ENCODE measurements around the gene PLCL2. TPM values are rescaled to one million over a fixed set of nuclear protein-coding genes. Genes with fewer than 3 reads are reported as not detected.

Gene PLCL2
- total RNA-seq, 1 experiment from 2014 or later: 0.07 TPM

DNA sequence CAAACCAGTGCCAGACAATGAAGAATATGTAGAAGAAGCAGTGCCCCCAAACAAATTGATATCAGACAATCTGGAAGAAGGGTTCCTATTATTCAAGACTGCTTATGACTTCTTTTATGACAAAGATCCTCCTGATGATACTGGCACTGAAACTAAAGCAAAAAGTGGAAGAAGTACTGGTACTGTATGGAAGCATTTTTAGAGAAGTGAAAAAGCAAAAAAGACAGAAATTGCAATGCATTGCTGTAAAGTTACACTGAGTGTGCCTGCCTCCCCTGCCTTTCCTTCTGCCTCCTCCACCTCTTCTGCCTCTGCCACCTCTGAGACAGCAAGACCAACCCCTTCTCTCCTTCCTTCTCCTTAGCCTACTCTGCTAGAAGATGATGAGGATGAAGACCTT lies 167.6 kb downstream of the PLCL2 start:
- Histone ChIP-seq H3K9me3 (no peaks in the 10 kb centered on the region), H3K36me3 (ENCODE audit: control insufficient read depth, insufficient read depth, low read length) (no peaks in the 10 kb centered on the region), H3K27me3 (replicated peaks; ENCODE audit: control insufficient read depth, insufficient read depth, low read length) (no peaks in the 10 kb centered on the region), H3K4me1 (no peaks in the 10 kb centered on the region), H3K4me3 (ENCODE audit: low read depth, low read length) (no peak overlapping the region)
- Mint-ChIP-seq H3K27ac (ENCODE audit: unreplicated experiment) (no peak overlapping the region), H3K4me3 (ENCODE audit: unreplicated experiment) (no peak overlapping the region), H3K36me3 (ENCODE audit: insufficient read depth, unreplicated experiment) (no peaks in the 10 kb centered on the region), H3K4me1 (ENCODE audit: low read depth, unreplicated experiment) (no peaks in the 10 kb centered on the region), H3K27me3 (ENCODE audit: insufficient read depth, unreplicated experiment) (peaks cover 18% of the 10 kb centered on the region), H3K9me3 (ENCODE audit: unreplicated experiment) (no peaks in the 10 kb centered on the region)
- DNase-seq: no peak
- POLR2A ChIA-PET: no interaction called here
- no TSS peak for BruUV-seq (replicated peaks)
- TF ChIP-seq, protein P1, sequence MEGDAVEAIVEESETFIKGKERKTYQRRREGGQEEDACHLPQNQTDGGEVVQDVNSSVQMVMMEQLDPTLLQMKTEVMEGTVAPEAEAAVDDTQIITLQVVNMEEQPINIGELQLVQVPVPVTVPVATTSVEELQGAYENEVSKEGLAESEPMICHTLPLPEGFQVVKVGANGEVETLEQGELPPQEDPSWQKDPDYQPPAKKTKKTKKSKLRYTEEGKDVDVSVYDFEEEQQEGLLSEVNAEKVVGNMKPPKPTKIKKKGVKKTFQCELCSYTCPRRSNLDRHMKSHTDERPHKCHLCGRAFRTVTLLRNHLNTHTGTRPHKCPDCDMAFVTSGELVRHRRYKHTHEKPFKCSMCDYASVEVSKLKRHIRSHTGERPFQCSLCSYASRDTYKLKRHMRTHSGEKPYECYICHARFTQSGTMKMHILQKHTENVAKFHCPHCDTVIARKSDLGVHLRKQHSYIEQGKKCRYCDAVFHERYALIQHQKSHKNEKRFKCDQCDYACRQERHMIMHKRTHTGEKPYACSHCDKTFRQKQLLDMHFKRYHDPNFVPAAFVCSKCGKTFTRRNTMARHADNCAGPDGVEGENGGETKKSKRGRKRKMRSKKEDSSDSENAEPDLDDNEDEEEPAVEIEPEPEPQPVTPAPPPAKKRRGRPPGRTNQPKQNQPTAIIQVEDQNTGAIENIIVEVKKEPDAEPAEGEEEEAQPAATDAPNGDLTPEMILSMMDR (IDR thresholded peaks at IDR 0.05; ENCODE audit: insufficient read depth in 1 of 2, low read depth in 1 of 2, low read length in 1 of 2, severe bottlenecking in 1 of 2, unreplicated experiment in 1 of 2): no peak
- intact Hi-C loops (cut with micrococcal nuclease; ENCODE audit: unreplicated experiment): no loop called here
- CTCF ChIA-PET: no interaction called here

DNA sequence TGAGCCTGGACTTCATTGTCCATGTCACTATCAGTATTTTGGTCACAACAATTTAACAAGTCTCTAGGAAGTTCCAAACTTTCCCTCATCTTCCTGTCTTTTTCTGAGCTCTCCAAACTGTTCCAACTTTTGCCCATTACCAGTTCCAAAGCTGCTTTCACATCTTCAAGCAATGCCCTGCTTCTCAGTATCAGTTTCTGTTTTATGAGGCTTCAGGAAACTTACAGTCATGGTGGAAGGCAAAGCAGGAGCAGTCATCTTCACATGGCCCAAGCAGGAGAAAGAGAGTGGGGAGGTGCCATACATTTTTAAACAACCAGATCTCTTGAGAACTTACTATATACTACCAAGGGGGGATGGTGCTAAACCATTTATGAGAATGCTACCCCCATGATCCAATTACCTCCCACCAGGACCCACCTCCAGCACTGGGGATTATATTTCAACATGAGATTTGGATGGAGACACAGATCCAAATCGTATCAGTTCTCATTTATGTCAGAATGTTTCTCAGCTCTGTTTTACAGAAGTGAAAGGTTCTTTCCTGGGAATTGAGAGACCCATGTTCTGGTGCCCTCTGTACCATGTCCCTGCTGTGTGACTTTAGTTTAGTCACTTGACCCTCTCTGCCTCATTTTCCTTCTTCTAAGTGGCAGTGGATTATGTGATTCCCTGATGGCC lies 169.7 kb downstream of the PLCL2 start:
- H3K36me3 ChIP-seq (ENCODE audit: control insufficient read depth, insufficient read depth, low read length): no peaks in the 10 kb centered on the region
- BruUV-seq (replicated peaks): no TSS peak
- ChIA-PET CTCF (no interaction called here), POLR2A (no interaction called here)
- Mint-ChIP-seq H3K4me3 (ENCODE audit: unreplicated experiment) (no peak overlapping the region), H3K36me3 (ENCODE audit: insufficient read depth, unreplicated experiment) (no peaks in the 10 kb centered on the region), H3K9me3 (ENCODE audit: unreplicated experiment) (no peaks in the 10 kb centered on the region), H3K27ac (ENCODE audit: unreplicated experiment) (no peak overlapping the region), H3K4me1 (ENCODE audit: low read depth, unreplicated experiment) (no peaks in the 10 kb centered on the region), H3K27me3 (ENCODE audit: insufficient read depth, unreplicated experiment) (peaks cover 17% of the 10 kb centered on the region)
- intact Hi-C loops (cut with micrococcal nuclease; ENCODE audit: unreplicated experiment): no loop called here
- no peak for DNase-seq
- TF ChIP-seq, protein P1 (IDR thresholded peaks at IDR 0.05; ENCODE audit: insufficient read depth in 1 of 2, low read depth in 1 of 2, low read length in 1 of 2, severe bottlenecking in 1 of 2, unreplicated experiment in 1 of 2): no peak
- no peaks in the 10 kb centered on the region for H3K27me3 ChIP-seq (replicated peaks; ENCODE audit: control insufficient read depth, insufficient read depth, low read length)
- H3K4me3 ChIP-seq (ENCODE audit: low read depth, low read length): no peak overlapping the region
- H3K4me1 ChIP-seq: no peaks in the 10 kb centered on the region
- no peaks in the 10 kb centered on the region for H3K9me3 ChIP-seq

DNA sequence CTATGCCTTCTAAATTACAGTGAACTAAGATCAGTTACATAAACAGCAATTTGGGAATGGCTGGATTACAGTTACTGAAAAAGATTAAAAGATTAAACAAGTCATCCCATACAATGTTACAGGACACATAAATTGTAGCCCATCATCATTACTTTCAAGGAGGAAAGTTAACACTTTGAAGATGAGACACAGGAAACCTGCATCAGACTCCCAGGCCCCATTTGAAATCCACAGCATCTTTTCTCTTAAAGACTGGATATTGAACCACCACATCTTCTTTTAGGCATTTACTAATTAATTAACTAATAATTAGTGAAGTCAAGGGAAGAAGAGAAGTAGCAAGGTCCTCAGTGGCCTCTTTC lies 170.2 kb downstream of the PLCL2 start:
- H3K4me3 ChIP-seq (ENCODE audit: low read depth, low read length): no peak overlapping the region
- DNase-seq: no peak
- ChIA-PET POLR2A (no interaction called here), CTCF (no interaction called here)
- intact Hi-C loops (cut with micrococcal nuclease; ENCODE audit: unreplicated experiment): no loop called here
- Mint-ChIP-seq H3K4me3 (ENCODE audit: unreplicated experiment) (no peak overlapping the region), H3K27ac (ENCODE audit: unreplicated experiment) (no peak overlapping the region), H3K9me3 (ENCODE audit: unreplicated experiment) (no peaks in the 10 kb centered on the region), H3K36me3 (ENCODE audit: insufficient read depth, unreplicated experiment) (no peaks in the 10 kb centered on the region), H3K4me1 (ENCODE audit: low read depth, unreplicated experiment) (no peaks in the 10 kb centered on the region), H3K27me3 (ENCODE audit: insufficient read depth, unreplicated experiment) (peaks cover 17% of the 10 kb centered on the region)
- H3K36me3 ChIP-seq (ENCODE audit: control insufficient read depth, insufficient read depth, low read length): no peaks in the 10 kb centered on the region
- TF ChIP-seq, protein P1 (IDR thresholded peaks at IDR 0.05; ENCODE audit: insufficient read depth in 1 of 2, low read depth in 1 of 2, low read length in 1 of 2, severe bottlenecking in 1 of 2, unreplicated experiment in 1 of 2): no peak
- no peaks in the 10 kb centered on the region for H3K4me1 ChIP-seq
- BruUV-seq (replicated peaks): no TSS peak
- H3K9me3 ChIP-seq: no peaks in the 10 kb centered on the region
- no peaks in the 10 kb centered on the region for H3K27me3 ChIP-seq (replicated peaks; ENCODE audit: control insufficient read depth, insufficient read depth, low read length)
